HepG2 (cell line): Measurements from ENCODE around the gene TMEM151A. TPM values are rescaled to one million over a fixed set of nuclear protein-coding genes. Genes with fewer than 3 reads are reported as not detected.
A peak's percentile ranks its signal among the peaks of the same experiment; 100 is the strongest.

Experiments used
- AHDC1 ChIP-seq: sonication (generic); formaldehyde crosslinking; IDR thresholded peaks from 2 replicates; pipeline ENCODE4 v1.5.1; 2020; ENCODE audit warnings: mild to moderate bottlenecking, missing genetic modification reagents, borderline replicate concordance
- JUNB ChIP-seq: sonication (generic); formaldehyde crosslinking; IDR thresholded peaks from 2 replicates; pipeline ENCODE4 v1.8.0; 2022; ENCODE audit warnings: missing genetic modification reagents, mild to moderate bottlenecking, borderline replicate concordance
- KLF15 ChIP-seq: sonication (generic); formaldehyde crosslinking; IDR thresholded peaks from 2 replicates; pipeline ENCODE4 v1.8.1; 2023; ENCODE audit warnings: borderline replicate concordance, mild to moderate bottlenecking, inconsistent platforms, missing genetic modification reagents, mixed read lengths
- MBNL3 ChIP-seq: fragments of 250-450 bp; sonication (Bioruptor Pico); conservative IDR thresholded peaks from 2 replicates; pipeline ENCODE4 v1.8.0; 2022; ENCODE audit warnings: mild to moderate bottlenecking, inconsistent platforms
- PLRG1 ChIP-seq: fragments of 450-650 bp; conservative IDR thresholded peaks from 2 replicates; pipeline ENCODE4 v1.6.1; 2016
- RBFOX2 ChIP-seq: fragments of 200-400 bp; formaldehyde crosslinking; IDR thresholded peaks from 2 replicates; pipeline ENCODE4 v1.6.1; 2017; ENCODE audit warnings: low read depth, mild to moderate bottlenecking, low read length
- RXRB ChIP-seq: IDR thresholded peaks from 2 replicates; pipeline ENCODE4 v1.6.1; 2016; ENCODE audit warnings: borderline replicate concordance, missing genetic modification reagents, missing compliant biosample characterization
- SUZ12 ChIP-seq: fragments of 150-350 bp; IDR thresholded peaks from 2 replicates; pipeline ENCODE4 v1.6.1; 2014; ENCODE audit warnings: low read depth, low read length
- TCF7L2 ChIP-seq: IDR thresholded peaks from 2 replicates; pipeline ENCODE4 v1.6.1; 2011; ENCODE audit warnings: mild to moderate bottlenecking, low read depth, low read length, moderate library complexity
- ZBTB7A ChIP-seq: sonication (generic); formaldehyde crosslinking; IDR thresholded peaks from 2 replicates; pipeline ENCODE4 v1.8.0; 2022; ENCODE audit warnings: mild to moderate bottlenecking, missing genetic modification reagents
- ZMYM2 ChIP-seq: sonication (generic); formaldehyde crosslinking; IDR thresholded peaks from 2 replicates; pipeline ENCODE4 v1.8.0; 2022; ENCODE audit warnings: mild to moderate bottlenecking, missing genetic modification reagents
- ZNF136 ChIP-seq: sonication (generic); formaldehyde crosslinking; IDR thresholded peaks from 2 replicates; pipeline ENCODE4 v1.8.1; 2022; ENCODE audit warnings: low read depth, mild to moderate bottlenecking, moderate library complexity, missing genetic modification reagents
- ZNF234 ChIP-seq: sonication (generic); formaldehyde crosslinking; conservative IDR thresholded peaks from 2 replicates; pipeline ENCODE4 v1.5.1; 2020; ENCODE audit warnings: mild to moderate bottlenecking, missing genetic modification reagents
- ZNF441 ChIP-seq: sonication (generic); formaldehyde crosslinking; IDR thresholded peaks from 2 replicates; pipeline ENCODE4 v1.7.0; 2021; ENCODE audit warnings: missing genetic modification reagents, borderline replicate concordance
- ZNF646 ChIP-seq: sonication (generic); formaldehyde crosslinking; IDR thresholded peaks from 2 replicates; pipeline ENCODE4 v1.9.0; 2021; ENCODE audit warnings: mild to moderate bottlenecking, missing genetic modification reagents
- ZNF670 ChIP-seq: sonication (generic); formaldehyde crosslinking; IDR thresholded peaks from 2 replicates; pipeline ENCODE4 v1.8.0; 2022; ENCODE audit warnings: mild to moderate bottlenecking, missing genetic modification reagents, borderline replicate concordance
- polyA plus RNA-seq, 8 experiments: library from polyadenylated mRNA; depleted of rRNA in 3 of 8; stranded (reverse) in 7 of 8; unstranded in 1 of 8; fragments of >200 nt; fragmentation: Illumina TruSeq in 4 of 8; extraction: Trizol in 4 of 8; gene quantifications; 2 replicates each; pipeline versions ENCODE4 v1.2.1 to v1.2.3, GENCODE V29; 2011 to 2016; ENCODE audit warnings: low read depth in 4 of 8, missing spikeins in 1 of 8, mixed read lengths in 1 of 8; ENCODE audit not compliant: insufficient read depth in 1 of 8
- total RNA-seq, 5 experiments: library from RNA; depleted of rRNA; stranded (reverse); fragments of >200 nt; fragmentation: Illumina TruSeq; extraction: Trizol; gene quantifications; 2 replicates each; pipeline ENCODE4 v1.2.3, GENCODE V29; 2016; ENCODE audit warnings: low read depth in 1 of 5
- TF ChIP-seq, protein P1 (sequence below): sonication (generic); formaldehyde crosslinking; IDR thresholded peaks from 2 replicates; pipeline ENCODE4 v1.4.0; 2020; ENCODE audit warnings: mild to moderate bottlenecking, missing genetic modification reagents

Gene TMEM151A
- total and polyA plus RNA-seq, 2 of the 13 experiments (the other 11 are each of a cell fraction or from before 2014, with no cell fraction given): 0.18 to 0.33 TPM

DNA sequence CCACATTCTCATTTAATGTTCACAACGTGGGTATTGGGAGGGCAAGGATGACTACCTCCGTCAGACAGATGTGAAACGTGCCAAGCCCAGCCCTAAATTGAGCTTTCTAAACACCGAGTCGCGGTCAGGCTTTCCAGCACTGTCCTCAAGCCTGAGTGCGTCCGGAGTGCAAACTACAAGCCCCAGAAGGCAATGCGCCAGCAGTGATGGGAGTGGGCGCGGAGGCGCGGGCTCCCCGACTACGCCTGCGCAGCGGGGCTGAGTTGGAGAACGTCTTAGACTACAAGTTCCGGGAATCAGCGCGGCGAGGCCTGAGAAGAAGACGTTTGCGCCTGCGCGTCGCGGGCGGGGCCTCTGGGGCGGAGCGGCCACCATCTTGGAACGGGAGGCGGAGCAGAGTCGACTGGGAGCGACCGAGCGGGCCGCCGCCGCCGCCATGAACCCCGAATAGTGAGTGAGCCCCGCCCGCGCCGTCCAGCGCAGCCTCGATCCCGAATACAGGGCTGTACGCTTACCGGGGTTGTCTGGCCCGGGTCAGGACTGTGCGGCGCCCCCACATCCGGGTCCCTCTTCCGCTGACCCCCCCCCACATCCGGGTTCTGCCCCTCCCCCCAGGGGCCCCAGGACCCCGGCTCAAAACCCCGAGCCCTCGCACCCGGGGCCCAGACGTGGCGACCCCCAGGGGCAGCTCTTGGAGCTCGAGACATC lies 23.3 kb upstream of the TMEM151A start, which contains the start of gene RAB1B (continued):
- TF ChIP-seq MBNL3 (CRISPR knock-in tag): no peak
- peak; percentile 55; the same call in 1 of the 2 replicates for TF ChIP-seq ZBTB7A (CRISPR knock-in tag)
- 0 out of 2 replicates have a peak, but pooled peaks have one; percentile 41 for TF ChIP-seq ZNF136
- TF ChIP-seq RBFOX2: peak; percentile 92
- no peak for TF ChIP-seq ZNF646 (CRISPR knock-in tag)
- TF ChIP-seq ZMYM2 (CRISPR knock-in tag): no peak
- no peak for TF ChIP-seq AHDC1 (CRISPR knock-in tag)
- no peak; the same call in 1 of the 2 replicates for TF ChIP-seq RXRB (CRISPR knock-in tag)
- TF ChIP-seq JUNB (CRISPR knock-in tag): no peak
- TF ChIP-seq ZNF234 (CRISPR knock-in tag): no peak
- peak; percentile 80 for TF ChIP-seq SUZ12
- no peak for TF ChIP-seq PLRG1
- TF ChIP-seq, protein P1, sequence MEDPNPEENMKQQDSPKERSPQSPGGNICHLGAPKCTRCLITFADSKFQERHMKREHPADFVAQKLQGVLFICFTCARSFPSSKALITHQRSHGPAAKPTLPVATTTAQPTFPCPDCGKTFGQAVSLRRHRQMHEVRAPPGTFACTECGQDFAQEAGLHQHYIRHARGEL (CRISPR knock-in tag): no peak
- TF ChIP-seq ZNF670 (CRISPR knock-in tag): no peak
- TF ChIP-seq KLF15 (CRISPR knock-in tag): no peak
- no peak for TF ChIP-seq TCF7L2
- TF ChIP-seq ZNF441: no peak
